ENCODE measurements around the gene ATOX1.

GRCh38 chr5:151781201-151781600 is 22.8 kb upstream of the ATOX1 start:
- TF ChIP-seq HIVEP1 (CRISPR knock-in tag; IDR thresholded peaks at IDR 0.05) (no peak), SP1 (CRISPR knock-in tag; IDR thresholded peaks at IDR 0.05) (no peak), ARID4B (CRISPR knock-in tag; IDR thresholded peaks at IDR 0.05) (no peak), SREBF2 (CRISPR knock-in tag; IDR thresholded peaks at IDR 0.05) (no peak), CTCF (IDR thresholded peaks at IDR 0.05 in 2 of 3, conservative IDR thresholded peaks at IDR 0.05 in 1 of 3; ENCODE audit: insufficient read depth in 2 of 3, low read depth in 1 of 3, low read length in 3 of 3) (no peak), PTBP1 (IDR thresholded peaks at IDR 0.05; ENCODE audit: low read depth, low read length) (no peak), POLR2AphosphoS5 (IDR thresholded peaks at IDR 0.05; ENCODE audit: control insufficient read depth, insufficient read depth, low read depth, low read length) (no peak), DNMT1 (IDR thresholded peaks at IDR 0.05) (no peak)
